ENCODE results near the gene SUSD4. TPM values are rescaled to one million over a fixed set of nuclear protein-coding genes. Genes with fewer than 3 reads are reported as not detected.

Gene SUSD4
- total and polyA plus RNA-seq, 2 donors (not counting 1 experiment from before 2014, with no cell fraction given), result 0.33 TPM; not detected in 1

DNA sequence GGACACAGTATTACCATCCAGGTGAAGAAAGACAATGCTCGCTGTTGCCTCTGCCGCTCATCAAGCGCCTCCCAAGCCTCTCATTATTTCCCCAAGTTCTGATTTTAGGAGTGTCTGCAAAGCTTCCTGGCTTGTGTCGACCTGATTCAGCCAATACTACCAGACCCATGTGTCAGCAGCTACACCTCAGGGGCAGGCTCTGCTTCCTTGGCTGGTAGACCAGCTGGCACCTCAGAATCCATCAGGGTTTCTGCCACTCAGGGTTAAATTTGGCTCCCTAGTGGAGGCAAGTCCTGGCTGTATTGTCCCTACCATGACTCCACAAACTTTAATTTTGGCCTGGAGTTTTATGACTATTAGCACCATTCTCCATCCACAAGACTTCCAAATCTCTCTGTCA is 35.4 kb downstream of the SUSD4 start:
- H3K36me3 ChIP-seq (ENCODE audit: control insufficient read depth, insufficient read depth, low read length), result no peaks in the 10 kb centered on the region
- no peaks in the 10 kb centered on the region for H3K9me3 ChIP-seq (ENCODE audit: control insufficient read depth, insufficient read depth, low read depth, low read length)
- no peak overlapping the region for H3K4me2 ChIP-seq (ENCODE audit: extremely low read depth, insufficient read depth, low read length)
- H3K4me3 ChIP-seq (replicated peaks in 1 of 4; ENCODE audit: control extremely low read depth in 1 of 4, insufficient read depth in 1 of 4, low read depth in 3 of 4, low read length in 4 of 4), result no peak overlapping the region
- peaks cover 6% of the 10 kb centered on the region for H3K4me1 ChIP-seq (ENCODE audit: control insufficient read depth, extremely low read depth, insufficient read depth, low read length)
- no peak for TF ChIP-seq EZH2 (IDR thresholded peaks at IDR 0.05; ENCODE audit: low read length, missing control alignments)
- TF ChIP-seq, protein P1, sequence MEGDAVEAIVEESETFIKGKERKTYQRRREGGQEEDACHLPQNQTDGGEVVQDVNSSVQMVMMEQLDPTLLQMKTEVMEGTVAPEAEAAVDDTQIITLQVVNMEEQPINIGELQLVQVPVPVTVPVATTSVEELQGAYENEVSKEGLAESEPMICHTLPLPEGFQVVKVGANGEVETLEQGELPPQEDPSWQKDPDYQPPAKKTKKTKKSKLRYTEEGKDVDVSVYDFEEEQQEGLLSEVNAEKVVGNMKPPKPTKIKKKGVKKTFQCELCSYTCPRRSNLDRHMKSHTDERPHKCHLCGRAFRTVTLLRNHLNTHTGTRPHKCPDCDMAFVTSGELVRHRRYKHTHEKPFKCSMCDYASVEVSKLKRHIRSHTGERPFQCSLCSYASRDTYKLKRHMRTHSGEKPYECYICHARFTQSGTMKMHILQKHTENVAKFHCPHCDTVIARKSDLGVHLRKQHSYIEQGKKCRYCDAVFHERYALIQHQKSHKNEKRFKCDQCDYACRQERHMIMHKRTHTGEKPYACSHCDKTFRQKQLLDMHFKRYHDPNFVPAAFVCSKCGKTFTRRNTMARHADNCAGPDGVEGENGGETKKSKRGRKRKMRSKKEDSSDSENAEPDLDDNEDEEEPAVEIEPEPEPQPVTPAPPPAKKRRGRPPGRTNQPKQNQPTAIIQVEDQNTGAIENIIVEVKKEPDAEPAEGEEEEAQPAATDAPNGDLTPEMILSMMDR (conservative IDR thresholded peaks at IDR 0.05 in 1 of 2, IDR thresholded peaks at IDR 0.05 in 1 of 2; ENCODE audit: low read depth in 1 of 2, low read length in 2 of 2), result no peak
- H2AFZ ChIP-seq (ENCODE audit: low read length), result no peak overlapping the region
- DNase-seq (ENCODE audit: low read depth in 2 of 2), result no peak
- no peaks in the 10 kb centered on the region for H3K27me3 ChIP-seq (ENCODE audit: control insufficient read depth, insufficient read depth, low read length)
- H3K79me2 ChIP-seq (ENCODE audit: control insufficient read depth, insufficient read depth, low read length), result no peaks in the 10 kb centered on the region
- no peaks in the 10 kb centered on the region for H4K20me1 ChIP-seq (ENCODE audit: control insufficient read depth, extremely low read depth, insufficient read depth, low read length)
- no peak overlapping the region for H3K27ac ChIP-seq (ENCODE audit: insufficient read depth, low read length)
- no peak overlapping the region for H3K9ac ChIP-seq (ENCODE audit: insufficient read depth, low read length)

DNA sequence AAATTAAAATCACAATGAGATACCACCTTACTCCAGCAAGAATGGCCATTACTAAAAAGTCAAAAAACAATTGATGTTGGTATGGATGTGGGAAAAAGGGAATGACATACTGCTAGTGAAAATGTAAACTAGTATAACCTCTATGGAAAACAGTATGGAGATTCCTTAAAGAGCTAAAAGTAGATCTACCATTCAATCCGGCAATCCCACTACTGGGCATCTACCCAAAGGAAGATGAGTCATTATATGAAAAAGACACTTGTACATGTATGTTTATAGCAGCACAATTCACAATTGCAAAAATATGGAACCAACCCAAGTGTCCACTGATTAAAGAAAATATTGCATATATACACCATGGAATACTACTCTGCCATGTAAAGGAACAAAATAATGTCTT is 37.2 kb downstream of the SUSD4 start:
- DNase-seq (ENCODE audit: low read depth in 2 of 2), result peak; percentile 39 to 47
- no peaks in the 10 kb centered on the region for H3K36me3 ChIP-seq (ENCODE audit: control insufficient read depth, insufficient read depth, low read length)
- no peaks in the 10 kb centered on the region for H3K27me3 ChIP-seq (ENCODE audit: control insufficient read depth, insufficient read depth, low read length)
- H4K20me1 ChIP-seq (ENCODE audit: control insufficient read depth, extremely low read depth, insufficient read depth, low read length), result no peaks in the 10 kb centered on the region
- H3K4me3 ChIP-seq (replicated peaks in 1 of 4; ENCODE audit: control extremely low read depth in 1 of 4, insufficient read depth in 1 of 4, low read depth in 3 of 4, low read length in 4 of 4), result no peak overlapping the region
- no peak overlapping the region for H3K27ac ChIP-seq (ENCODE audit: insufficient read depth, low read length)
- H3K4me1 ChIP-seq (ENCODE audit: control insufficient read depth, extremely low read depth, insufficient read depth, low read length), result peaks cover 2% of the 10 kb centered on the region
- H3K9ac ChIP-seq (ENCODE audit: insufficient read depth, low read length), result no peak overlapping the region
- no peak overlapping the region for H2AFZ ChIP-seq (ENCODE audit: low read length)
- no peak for TF ChIP-seq EZH2 (IDR thresholded peaks at IDR 0.05; ENCODE audit: low read length, missing control alignments)
- TF ChIP-seq, protein P1 (conservative IDR thresholded peaks at IDR 0.05 in 1 of 2, IDR thresholded peaks at IDR 0.05 in 1 of 2; ENCODE audit: low read depth in 1 of 2, low read length in 2 of 2), result no peak
- no peaks in the 10 kb centered on the region for H3K9me3 ChIP-seq (ENCODE audit: control insufficient read depth, insufficient read depth, low read depth, low read length)
- H3K79me2 ChIP-seq (ENCODE audit: control insufficient read depth, insufficient read depth, low read length), result no peaks in the 10 kb centered on the region
- H3K4me2 ChIP-seq (ENCODE audit: extremely low read depth, insufficient read depth, low read length), result no peak overlapping the region

DNA sequence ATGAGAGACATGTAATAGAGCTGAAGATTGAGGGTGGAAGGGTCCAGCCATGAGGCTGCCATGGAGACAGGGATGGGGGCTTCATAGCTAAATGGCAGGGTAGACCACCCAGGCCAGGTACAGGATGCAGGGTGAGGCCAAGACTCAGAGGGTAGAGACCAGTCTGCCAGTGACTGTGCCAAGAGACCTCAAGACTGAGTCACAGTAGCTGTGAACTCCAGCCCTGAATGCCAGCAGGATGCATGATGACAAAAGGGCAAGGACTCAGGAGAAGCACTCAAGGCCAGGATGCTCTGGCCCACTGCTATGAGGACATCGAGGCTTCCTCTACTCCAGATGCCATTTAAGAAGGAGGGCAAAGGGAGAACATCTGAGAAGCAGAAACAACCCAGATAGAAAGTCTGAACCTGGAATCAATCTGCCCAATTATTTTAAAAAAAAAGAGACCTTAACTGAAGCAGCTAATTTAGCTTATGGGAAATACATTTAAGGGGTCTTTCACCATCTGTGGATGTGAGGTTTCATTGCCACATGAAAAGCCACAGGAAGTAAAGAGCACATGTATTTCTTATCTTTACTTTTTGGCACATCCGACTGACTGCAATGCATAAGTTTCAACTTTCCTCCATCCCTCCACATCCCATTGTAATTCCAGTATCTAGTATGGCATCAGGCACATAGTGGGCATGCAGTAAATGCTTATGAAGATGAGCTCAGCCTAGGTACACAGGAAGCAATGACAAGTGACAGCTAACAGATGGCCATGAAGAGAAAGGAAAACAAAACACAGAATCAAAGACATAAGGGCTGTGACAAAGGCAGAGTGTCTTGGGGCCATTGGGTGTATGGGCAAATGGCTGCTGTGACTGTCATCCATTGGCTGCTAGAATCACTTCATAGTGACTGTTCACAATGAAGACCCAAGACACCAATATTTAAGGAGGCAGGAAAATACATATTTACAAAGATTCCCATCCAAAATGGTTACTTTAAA is 40.2 kb downstream of the SUSD4 start:
- Histone ChIP-seq H3K4me3 (replicated peaks in 1 of 4; ENCODE audit: control extremely low read depth in 1 of 4, insufficient read depth in 1 of 4, low read depth in 3 of 4, low read length in 4 of 4) (no peak overlapping the region), H2AFZ (ENCODE audit: low read length) (no peak overlapping the region), H4K20me1 (ENCODE audit: control insufficient read depth, extremely low read depth, insufficient read depth, low read length) (no peaks in the 10 kb centered on the region), H3K9me3 (ENCODE audit: control insufficient read depth, insufficient read depth, low read depth, low read length) (no peaks in the 10 kb centered on the region), H3K4me1 (ENCODE audit: control insufficient read depth, extremely low read depth, insufficient read depth, low read length) (no peaks in the 10 kb centered on the region), H3K79me2 (ENCODE audit: control insufficient read depth, insufficient read depth, low read length) (no peaks in the 10 kb centered on the region), H3K27ac (ENCODE audit: insufficient read depth, low read length) (no peak overlapping the region), H3K36me3 (ENCODE audit: control insufficient read depth, insufficient read depth, low read length) (no peaks in the 10 kb centered on the region), H3K9ac (ENCODE audit: insufficient read depth, low read length) (no peak overlapping the region), H3K27me3 (ENCODE audit: control insufficient read depth, insufficient read depth, low read length) (peaks cover 5% of the 10 kb centered on the region), H3K4me2 (ENCODE audit: extremely low read depth, insufficient read depth, low read length) (no peak overlapping the region)
- DNase-seq (ENCODE audit: low read depth in 2 of 2), result no peak
- TF ChIP-seq, protein P1 (conservative IDR thresholded peaks at IDR 0.05 in 1 of 2, IDR thresholded peaks at IDR 0.05 in 1 of 2; ENCODE audit: low read depth in 1 of 2, low read length in 2 of 2), result no peak
- TF ChIP-seq EZH2 (IDR thresholded peaks at IDR 0.05; ENCODE audit: low read length, missing control alignments), result no peak
